Peyer's patch (tissue), 4 donors: ENCODE results near the gene PDE11A. TPM values are rescaled to one million over a fixed set of nuclear protein-coding genes. Genes with fewer than 3 reads are reported as not detected.

Experiments used
- DNase-seq, 3 donors: peaks; one replicate each; pipeline ENCODE4 v3.0.0-alpha.2; 2017 to 2019
- H3K27ac ChIP-seq, 4 donors: fragments of 200-600 bp; sonication (generic); one replicate each; pipeline ENCODE4 v1.5.1; 2016 to 2019
- H3K27me3 ChIP-seq, 2 donors: fragments of 200-600 bp; sonication (generic); one replicate each; pipeline ENCODE4 v1.5.1; 2019
- H3K36me3 ChIP-seq, 3 donors: fragments of 200-600 bp; sonication (generic); one replicate each; pipeline ENCODE4 v1.5.1; 2016 to 2019
- H3K4me1 ChIP-seq, 4 donors: fragments of 200-600 bp; sonication (generic); one replicate each; pipeline ENCODE4 v1.5.1; 2016 to 2019
- H3K4me3 ChIP-seq, 4 donors: fragments of 200-600 bp; sonication (generic); 1 replicate in 3 of 4; 2 replicates in 1 of 4; pipeline ENCODE4 v1.5.1; 2016 to 2019; ENCODE audit warnings: mild to moderate bottlenecking in 1 of 4
- H3K9me3 ChIP-seq, 4 donors: fragments of 200-600 bp; sonication (generic); one replicate each; pipeline ENCODE4 v1.5.1; 2016 to 2019; ENCODE audit warnings: mild to moderate bottlenecking in 1 of 4
- POLR2A ChIP-seq, 2 donors: fragments of 450-650 bp; IDR thresholded peaks; one replicate each; pipeline ENCODE4 v1.5.1; 2017; ENCODE audit warnings: antibody characterized with exemption in 2 of 2, mild to moderate bottlenecking in 2 of 2, moderate library complexity in 2 of 2
- total RNA-seq, 4 donors: library from RNA; depleted of rRNA; stranded (reverse); fragments of >200 nt; gene quantifications; one replicate each; pipeline ENCODE4 v1.1.0, GENCODE V29; 2016
- TF ChIP-seq, protein P1 (sequence below), 6 experiments: fragments of 450-650 bp in 4 of 6; fragments of 200-600 bp in 2 of 6; sonication (generic) in 1 of 6; IDR thresholded peaks; one replicate each; pipeline ENCODE4 v1.5.1; 2017 to 2019; ENCODE audit warnings: antibody characterized with exemption in 6 of 6, mild to moderate bottlenecking in 3 of 6, moderate library complexity in 1 of 6

The PDE11A gene
- total RNA-seq, 4 donors from 2014 or later = 1.6 to 2.1 (median 1.7) TPM

- H3K9me3 ChIP-seq = no peaks in the 10 kb centered on the region
- no peaks in the 10 kb centered on the region for H3K4me1 ChIP-seq
- TF ChIP-seq, protein P1, sequence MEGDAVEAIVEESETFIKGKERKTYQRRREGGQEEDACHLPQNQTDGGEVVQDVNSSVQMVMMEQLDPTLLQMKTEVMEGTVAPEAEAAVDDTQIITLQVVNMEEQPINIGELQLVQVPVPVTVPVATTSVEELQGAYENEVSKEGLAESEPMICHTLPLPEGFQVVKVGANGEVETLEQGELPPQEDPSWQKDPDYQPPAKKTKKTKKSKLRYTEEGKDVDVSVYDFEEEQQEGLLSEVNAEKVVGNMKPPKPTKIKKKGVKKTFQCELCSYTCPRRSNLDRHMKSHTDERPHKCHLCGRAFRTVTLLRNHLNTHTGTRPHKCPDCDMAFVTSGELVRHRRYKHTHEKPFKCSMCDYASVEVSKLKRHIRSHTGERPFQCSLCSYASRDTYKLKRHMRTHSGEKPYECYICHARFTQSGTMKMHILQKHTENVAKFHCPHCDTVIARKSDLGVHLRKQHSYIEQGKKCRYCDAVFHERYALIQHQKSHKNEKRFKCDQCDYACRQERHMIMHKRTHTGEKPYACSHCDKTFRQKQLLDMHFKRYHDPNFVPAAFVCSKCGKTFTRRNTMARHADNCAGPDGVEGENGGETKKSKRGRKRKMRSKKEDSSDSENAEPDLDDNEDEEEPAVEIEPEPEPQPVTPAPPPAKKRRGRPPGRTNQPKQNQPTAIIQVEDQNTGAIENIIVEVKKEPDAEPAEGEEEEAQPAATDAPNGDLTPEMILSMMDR (IDR thresholded peaks at IDR 0.05) = no peak
- no peak for TF ChIP-seq POLR2A (IDR thresholded peaks at IDR 0.05)
- H3K27ac ChIP-seq = no peak overlapping the region
- DNase-seq = no peak
- H3K36me3 ChIP-seq = no peaks in the 10 kb centered on the region
- no peak overlapping the region for H3K4me3 ChIP-seq
- no peaks in the 10 kb centered on the region for H3K27me3 ChIP-seq
Observed at GRCh38 chr2:177646791-177647190, 425.8 kb downstream of the PDE11A start.

GRCh38 chr2:177646241-177646640 lies 426.3 kb downstream of the PDE11A start:
- H3K9me3 ChIP-seq = no peaks in the 10 kb centered on the region
- DNase-seq = no peak
- TF ChIP-seq POLR2A (IDR thresholded peaks at IDR 0.05) = no peak
- TF ChIP-seq, protein P1 (IDR thresholded peaks at IDR 0.05) = no peak

GRCh38 chr2:177641331-177641730 lies 431.2 kb downstream of the PDE11A start:
- Histone ChIP-seq H3K9me3 (no peaks in the 10 kb centered on the region), H3K4me1 (no peaks in the 10 kb centered on the region), H3K4me3 (no peak overlapping the region), H3K27me3 (no peaks in the 10 kb centered on the region), H3K36me3 (no peaks in the 10 kb centered on the region), H3K27ac (no peak overlapping the region)
- TF ChIP-seq POLR2A (IDR thresholded peaks at IDR 0.05) = no peak
- DNase-seq = no peak

More at GRCh38 chr2:177646241-177646640, 426.3 kb downstream of the PDE11A start:
- Histone ChIP-seq H3K36me3 (no peaks in the 10 kb centered on the region), H3K27me3 (no peaks in the 10 kb centered on the region), H3K4me1 (no peaks in the 10 kb centered on the region), H3K27ac (no peak overlapping the region), H3K4me3 (no peak overlapping the region)

DNA sequence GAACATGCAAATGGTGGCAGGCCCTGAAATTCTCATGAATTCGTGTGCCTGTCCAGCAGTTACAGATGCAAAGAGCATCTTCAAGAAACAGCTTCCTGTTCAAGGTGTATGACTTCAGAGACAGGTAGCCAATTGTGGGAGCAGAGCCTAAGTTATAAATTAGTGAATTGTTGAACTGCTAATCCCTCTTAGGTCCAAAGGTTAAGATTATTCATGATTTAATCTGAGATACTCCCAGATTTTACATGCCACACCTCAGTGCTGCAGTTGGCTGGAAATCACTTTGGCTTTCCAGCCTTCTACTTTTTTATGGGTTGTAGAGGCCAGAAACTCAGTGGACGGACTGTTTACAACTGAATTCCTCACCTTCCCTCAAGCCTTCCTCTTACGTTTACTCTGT lies 432.2 kb downstream of the PDE11A start:
- DNase-seq = no peak
- H3K9me3 ChIP-seq = no peaks in the 10 kb centered on the region
- no peak overlapping the region for H3K27ac ChIP-seq
- H3K36me3 ChIP-seq = no peaks in the 10 kb centered on the region
- H3K4me3 ChIP-seq = no peak overlapping the region
- H3K4me1 ChIP-seq = no peaks in the 10 kb centered on the region
- H3K27me3 ChIP-seq = no peaks in the 10 kb centered on the region
- no peak for TF ChIP-seq POLR2A (IDR thresholded peaks at IDR 0.05)
- TF ChIP-seq, protein P1 (IDR thresholded peaks at IDR 0.05) = no peak

GRCh38 chr2:177639262-177639914 lies 433.2 kb downstream of the PDE11A start:
- no peaks in the 10 kb centered on the region for H3K9me3 ChIP-seq
- H3K27ac ChIP-seq = no peak overlapping the region
- no peaks in the 10 kb centered on the region for H3K36me3 ChIP-seq
- no peaks in the 10 kb centered on the region for H3K4me1 ChIP-seq
- no peaks in the 10 kb centered on the region for H3K27me3 ChIP-seq
- no peak overlapping the region for H3K4me3 ChIP-seq
- DNase-seq = no peak
- TF ChIP-seq, protein P1 (IDR thresholded peaks at IDR 0.05) = no peak
- TF ChIP-seq POLR2A (IDR thresholded peaks at IDR 0.05) = no peak

DNA sequence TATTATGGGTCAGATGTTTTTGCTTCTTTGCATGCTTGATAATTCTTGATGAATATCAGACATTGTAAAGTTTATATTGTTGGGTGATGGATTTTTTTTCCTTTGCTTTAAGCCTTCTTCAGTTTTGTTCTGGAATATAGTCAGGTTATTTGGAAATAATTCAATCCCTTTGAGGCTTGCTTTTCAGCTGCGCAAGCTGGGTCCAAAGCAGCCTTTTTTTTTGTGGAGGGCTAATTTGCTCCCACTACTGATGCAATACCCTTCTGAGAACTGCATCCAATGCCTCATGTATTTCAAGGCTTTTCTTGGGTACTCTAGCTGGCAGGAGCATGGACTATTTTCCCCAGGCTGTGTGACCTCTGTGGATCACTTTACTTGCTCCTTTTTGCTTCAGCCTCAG lies 434.1 kb downstream of the PDE11A start:
- DNase-seq = no peak
- Histone ChIP-seq H3K4me3 (no peak overlapping the region), H3K36me3 (no peaks in the 10 kb centered on the region), H3K9me3 (no peaks in the 10 kb centered on the region), H3K27ac (no peak overlapping the region), H3K27me3 (no peaks in the 10 kb centered on the region), H3K4me1 (no peaks in the 10 kb centered on the region)
- TF ChIP-seq, protein P1 (IDR thresholded peaks at IDR 0.05) = no peak
- no peak for TF ChIP-seq POLR2A (IDR thresholded peaks at IDR 0.05)
